Nephron progenitor cell (in vitro differentiated cells): ENCODE data around the gene BIRC5.

Experiments
- DNase-seq: peaks from one replicate; pipeline ENCODE4 v3.0.0; 2021
- H3K27ac Mint-ChIP-seq: 2 replicates; pipeline ENCODE4 v1.8.0; 2021; ENCODE audit warnings: mild to moderate bottlenecking, moderate library complexity, mixed read lengths
- H3K27me3 Mint-ChIP-seq: 2 replicates; pipeline ENCODE4 v1.8.0; 2021; ENCODE audit warnings: mild to moderate bottlenecking, low read depth, mixed read lengths; ENCODE audit not compliant: poor library complexity
- H3K36me3 Mint-ChIP-seq: 2 replicates; pipeline ENCODE4 v1.8.0; 2021; ENCODE audit warnings: low read depth, mixed read lengths
- H3K4me1 Mint-ChIP-seq: 2 replicates; pipeline ENCODE4 v1.8.0; 2021; ENCODE audit warnings: mixed read lengths
- H3K4me3 Mint-ChIP-seq: 2 replicates; pipeline ENCODE4 v1.8.0; 2021; ENCODE audit warnings: mild to moderate bottlenecking, moderate library complexity, mixed read lengths
- H3K9me3 Mint-ChIP-seq: 2 replicates; pipeline ENCODE4 v1.8.0; 2021; ENCODE audit warnings: mild to moderate bottlenecking, moderate library complexity, mixed read lengths
- CTCF ChIP-seq: fragments of 200-600 bp; sonication (generic); IDR thresholded peaks from 2 replicates; pipeline ENCODE4 v1.5.0; 2021; ENCODE audit warnings: antibody characterized with exemption

The BIRC5 gene

GRCh38 chr17:78267253-78268073 lies 53.4 kb downstream of the BIRC5 start:
- Mint-ChIP-seq H3K27me3 (peaks cover 9% of the 10 kb centered on the region), H3K4me1 (peaks cover 89% of the 10 kb centered on the region), H3K4me3 (no peak overlapping the region), H3K9me3 (no peaks in the 10 kb centered on the region), H3K36me3 (no peaks in the 10 kb centered on the region), H3K27ac (no peak overlapping the region)
- no peak for DNase-seq
- TF ChIP-seq CTCF, result no peak

GRCh38 chr17:78268191-78268874 lies 54.3 kb downstream of the BIRC5 start:
- H3K27ac Mint-ChIP-seq, result no peak overlapping the region
- DNase-seq, result no peak

GRCh38 chr17:78268951-78269905 lies 55.2 kb downstream of the BIRC5 start:
- peak overlapping the region; percentile 68 for H3K4me3 Mint-ChIP-seq
- H3K27ac Mint-ChIP-seq, result no peak overlapping the region
- peaks cover 9% of the 10 kb centered on the region for H3K27me3 Mint-ChIP-seq
- H3K36me3 Mint-ChIP-seq, result no peaks in the 10 kb centered on the region
- H3K9me3 Mint-ChIP-seq, result no peaks in the 10 kb centered on the region
- no peak for TF ChIP-seq CTCF
- peaks cover 80% of the 10 kb centered on the region for H3K4me1 Mint-ChIP-seq
- DNase-seq, result peak; percentile 54

More at GRCh38 chr17:78268191-78268874, 54.3 kb downstream of the BIRC5 start:
- no peak for TF ChIP-seq CTCF
- Mint-ChIP-seq H3K36me3 (no peaks in the 10 kb centered on the region), H3K4me3 (peak overlapping the region; percentile 68), H3K4me1 (peaks cover 85% of the 10 kb centered on the region), H3K27me3 (peaks cover 9% of the 10 kb centered on the region), H3K9me3 (no peaks in the 10 kb centered on the region)

- DNase-seq, result no peak
- Mint-ChIP-seq H3K4me1 (peaks cover 74% of the 10 kb centered on the region), H3K4me3 (peak overlapping the region; percentile 36), H3K27me3 (peaks cover 6% of the 10 kb centered on the region), H3K27ac (no peak overlapping the region), H3K9me3 (no peaks in the 10 kb centered on the region), H3K36me3 (no peaks in the 10 kb centered on the region)
- no peak for TF ChIP-seq CTCF
Measured at GRCh38 chr17:78269955-78270381, 55.9 kb downstream of the BIRC5 start.

- peaks cover 59% of the 10 kb centered on the region for H3K4me1 Mint-ChIP-seq
- peaks cover 6% of the 10 kb centered on the region for H3K27me3 Mint-ChIP-seq
- H3K9me3 Mint-ChIP-seq, result peaks cover 4% of the 10 kb centered on the region
- TF ChIP-seq CTCF, result no peak
- H3K27ac Mint-ChIP-seq, result no peak overlapping the region
- H3K36me3 Mint-ChIP-seq, result no peaks in the 10 kb centered on the region
- no peak for DNase-seq
- no peak overlapping the region for H3K4me3 Mint-ChIP-seq
Measured at GRCh38 chr17:78271419-78272170, 57.5 kb downstream of the BIRC5 start.
